CD14-positive monocyte (primary cell): ENCODE results near the gene CNOT6. TPM values are rescaled to one million over a fixed set of nuclear protein-coding genes. Genes with fewer than 3 reads are reported as not detected.
"Not testable (repeated sequence)": the region's sequence is repeated elsewhere in the genome, so short reads cannot be mapped to it uniquely, and the experiment has no call there.

Experiments used
- DNase-seq, 3 donors: peaks; one replicate each; pipeline ENCODE4 v3.0.0-alpha.2; 2011 to 2022
- H2AFZ ChIP-seq: 2 replicates; pipeline ENCODE4 v1.6.0; 2012; ENCODE audit warnings: mild to moderate bottlenecking, low read depth, low read length, inconsistent platforms; ENCODE audit not compliant: insufficient read depth, poor library complexity, severe bottlenecking
- H3K27ac ChIP-seq, 2 donors: 1 replicate in 1 of 2; 2 replicates in 1 of 2; pipeline ENCODE4 v1.5.1; 2012 to 2013; ENCODE audit warnings: low read length in 2 of 2, control low read depth in 1 of 2, inconsistent platforms in 1 of 2, low read depth in 1 of 2, mild to moderate bottlenecking in 1 of 2
- H3K27me3 ChIP-seq, 2 donors: one replicate each; pipeline versions ENCODE4 v1.6.0 to v1.6.1; 2011 to 2013; ENCODE audit warnings: low read length in 2 of 2; ENCODE audit not compliant: control insufficient read depth in 2 of 2, insufficient read depth in 2 of 2
- H3K36me3 ChIP-seq, 2 donors: replicated peaks in 1 of 2; 1 replicate in 1 of 2; 2 replicates in 1 of 2; pipeline versions ENCODE4 v1.5.1 to v1.6.1; 2012 to 2013; ENCODE audit warnings: low read length in 2 of 2, control low read depth in 1 of 2, inconsistent platforms in 1 of 2, mild to moderate bottlenecking in 1 of 2; ENCODE audit not compliant: insufficient read depth in 2 of 2, control insufficient read depth in 1 of 2
- H3K4me1 ChIP-seq, 2 donors: 1 replicate in 1 of 2; 2 replicates in 1 of 2; pipeline versions ENCODE4 v1.5.1 to v1.6.1; 2012 to 2013; ENCODE audit warnings: low read length in 2 of 2, control low read depth in 1 of 2, inconsistent platforms in 1 of 2, mild to moderate bottlenecking in 1 of 2, moderate library complexity in 1 of 2; ENCODE audit not compliant: insufficient read depth in 2 of 2, control insufficient read depth in 1 of 2
- H3K4me2 ChIP-seq: replicated peaks from 2 replicates; pipeline ENCODE3; 2012; ENCODE audit warnings: low read length, moderate library complexity, mild to moderate bottlenecking; ENCODE audit not compliant: poor library complexity, severe bottlenecking; ENCODE audit errors: extremely low read depth
- H3K4me3 ChIP-seq, 3 experiments: fragments of 200-600 bp in 1 of 3; sonication (generic) in 1 of 3; replicated peaks in 1 of 3; 1 replicate in 2 of 3; 2 replicates in 1 of 3; pipeline ENCODE4 v1.5.1; 2011 to 2013; ENCODE audit warnings: low read length in 3 of 3, mild to moderate bottlenecking in 3 of 3, control low read depth in 2 of 3, low read depth in 2 of 3, inconsistent platforms in 1 of 3, moderate library complexity in 1 of 3
- H3K79me2 ChIP-seq: 2 replicates; pipeline ENCODE4 v1.6.0; 2012; ENCODE audit warnings: mild to moderate bottlenecking, control low read depth, inconsistent platforms, low read length, moderate library complexity; ENCODE audit not compliant: insufficient read depth
- H3K9ac ChIP-seq: 2 replicates; pipeline ENCODE4 v1.6.0; 2017; ENCODE audit warnings: low read length, mild to moderate bottlenecking; ENCODE audit not compliant: insufficient read depth, poor library complexity, severe bottlenecking
- H3K9me3 ChIP-seq, 2 donors: replicated peaks in 1 of 2; 1 replicate in 1 of 2; 2 replicates in 1 of 2; pipeline versions ENCODE4 v1.5.1 to v1.6.1; 2012 to 2013; ENCODE audit warnings: low read length in 2 of 2, control low read depth in 1 of 2; ENCODE audit not compliant: control insufficient read depth in 1 of 2, insufficient read depth in 1 of 2
- H4K20me1 ChIP-seq: 2 replicates; pipeline ENCODE4 v1.6.0; 2012; ENCODE audit warnings: mild to moderate bottlenecking, low read length, control low read depth, moderate library complexity; ENCODE audit not compliant: insufficient read depth
- H3K27ac Mint-ChIP-seq, 7 donors: one replicate each; pipeline ENCODE4 v1.8.0; 2020; ENCODE audit warnings: mild to moderate bottlenecking in 7 of 7, mixed read lengths in 7 of 7, moderate library complexity in 6 of 7, inconsistent platforms in 2 of 7
- H3K27me3 Mint-ChIP-seq, 3 donors: one replicate each; pipeline ENCODE4 v1.8.0; 2021 to 2022; ENCODE audit warnings: low read depth in 3 of 3, mild to moderate bottlenecking in 3 of 3, mixed read lengths in 3 of 3, moderate library complexity in 3 of 3, inconsistent platforms in 1 of 3
- H3K36me3 Mint-ChIP-seq, 2 donors: one replicate each; pipeline ENCODE4 v1.8.0; 2020; ENCODE audit warnings: mixed read lengths in 2 of 2, inconsistent platforms in 1 of 2, mild to moderate bottlenecking in 1 of 2
- H3K4me1 Mint-ChIP-seq: one replicate; pipeline ENCODE4 v1.8.0; 2020; ENCODE audit warnings: mild to moderate bottlenecking, mixed read lengths
- H3K4me3 Mint-ChIP-seq, 2 donors: one replicate each; pipeline ENCODE4 v1.8.0; 2020; ENCODE audit warnings: mild to moderate bottlenecking in 2 of 2, mixed read lengths in 2 of 2, moderate library complexity in 1 of 2
- H3K9me3 Mint-ChIP-seq, 7 donors: one replicate each; pipeline ENCODE4 v1.8.0; 2020 to 2022; ENCODE audit warnings: mixed read lengths in 7 of 7, mild to moderate bottlenecking in 6 of 7, moderate library complexity in 6 of 7, inconsistent platforms in 2 of 7
- CTCF ChIP-seq: fragments of 200-600 bp; IDR thresholded peaks from one replicate; pipeline ENCODE4 v1.8.0; 2022; ENCODE audit warnings: antibody characterized with exemption, mild to moderate bottlenecking
- WGBS: methylation state at CpG from one replicate; pipeline ENCODE4 v1.1.5; 2013; ENCODE audit warnings: missing lambda C conversion rate; ENCODE audit not compliant: insufficient coverage; 5-methylcytosine and 5-hydroxymethylcytosine counted together
- intact Hi-C, 2 donors: fragments of 100-400 bp; cut with micrococcal nuclease; formaldehyde crosslinking; loops; one replicate each; pipeline versions ENCODE4 v1.15.0 to v1.15.1; 2023
- polyA plus RNA-seq, 3 donors: library from polyadenylated mRNA; depleted of rRNA in 1 of 3; unstranded in 2 of 3; stranded (reverse) in 1 of 3; fragments of 300-500 nt in 2 of 3; fragments of >200 nt in 1 of 3; fragmentation: Illumina TruSeq in 2 of 3; gene quantifications; 1 replicate in 2 of 3; 2 replicates in 1 of 3; pipeline ENCODE4 v1.2.3, GENCODE V29; 2012 to 2021

CNOT6 gene
- polyA plus RNA-seq, 3 donors: 4.8 to 9.5 (median 7.7) TPM

GRCh38 chr5:180455872-180456271, 38.3 kb upstream of the CNOT6 start:
- no peaks in the 10 kb centered on the region for H3K36me3 Mint-ChIP-seq
- Histone ChIP-seq H3K79me2 (no peaks in the 10 kb centered on the region), H3K27ac (no peak overlapping the region), H2AFZ (no peak overlapping the region), H3K9ac (no peak overlapping the region), H3K36me3 (no peaks in the 10 kb centered on the region), H3K9me3 (peaks cover 0 to 4% of the 10 kb centered on the region in 2 donors), H4K20me1 (no peaks in the 10 kb centered on the region), H3K4me1 (no peaks in the 10 kb centered on the region), H3K27me3 (no peaks in the 10 kb centered on the region), H3K4me3 (no peak overlapping the region), H3K4me2 (no peak overlapping the region)
- intact Hi-C loops: no loop called here
- DNase-seq: no peak
- no peak for TF ChIP-seq CTCF
- no peaks in the 10 kb centered on the region for H3K4me1 Mint-ChIP-seq
- H3K27me3 Mint-ChIP-seq: peaks cover 5 to 10% (median 10%) of the 10 kb centered on the region in 3 donors
- WGBS: 83% methylated on average over 1 of the region's 1 CpG
- H3K9me3 Mint-ChIP-seq: peaks cover 10 to 22% (median 17%) of the 10 kb centered on the region in 7 donors
- H3K4me3 Mint-ChIP-seq: no peak overlapping the region
- no peak overlapping the region for H3K27ac Mint-ChIP-seq

GRCh38 chr5:180456792-180457191, 37.4 kb upstream of the CNOT6 start:
- Histone ChIP-seq H3K27ac (no peak overlapping the region), H3K9me3 (peaks cover 0 to 8% of the 10 kb centered on the region in 2 donors), H3K4me3 (no peak overlapping the region), H3K36me3 (no peaks in the 10 kb centered on the region), H3K79me2 (no peaks in the 10 kb centered on the region), H4K20me1 (no peaks in the 10 kb centered on the region), H3K9ac (no peak overlapping the region), H3K4me1 (no peaks in the 10 kb centered on the region), H3K27me3 (no peaks in the 10 kb centered on the region), H2AFZ (no peak overlapping the region), H3K4me2 (no peak overlapping the region)
- Mint-ChIP-seq H3K4me3 (no peak overlapping the region), H3K27ac (no peak overlapping the region), H3K36me3 (no peaks in the 10 kb centered on the region), H3K27me3 (peaks cover 5 to 10% (median 8%) of the 10 kb centered on the region in 3 donors), H3K9me3 (peaks cover 10 to 24% (median 18%) of the 10 kb centered on the region in 7 donors), H3K4me1 (no peaks in the 10 kb centered on the region)
- WGBS: 100% methylated on average over 1 of the region's 3 CpGs
- DNase-seq: no peak
- TF ChIP-seq CTCF: no peak
- intact Hi-C loops: no loop called here

- intact Hi-C loops, H3K9me3 ChIP-seq, H4K20me1 ChIP-seq, H2AFZ ChIP-seq, H3K4me3 ChIP-seq, H3K36me3 ChIP-seq, H3K36me3 Mint-ChIP-seq, H3K4me3 Mint-ChIP-seq, H3K4me1 Mint-ChIP-seq, H3K4me2 ChIP-seq, H3K79me2 ChIP-seq, H3K27ac ChIP-seq, DNase-seq, H3K27me3 ChIP-seq, H3K27me3 Mint-ChIP-seq, H3K27ac Mint-ChIP-seq, H3K9ac ChIP-seq, H3K4me1 ChIP-seq: not testable (repeated sequence)
- 97% methylated on average over 58 of the region's 61 CpGs for WGBS
- H3K9me3 Mint-ChIP-seq: peaks cover 10 to 26% (median 17%) of the 10 kb centered on the region in 7 donors
Observed at GRCh38 chr5:180458852-180459673, 35.1 kb upstream of the CNOT6 start.
